GM21360 (cell line): ENCODE measurements around the gene MAP7.
A peak's percentile ranks its signal among the peaks of the same experiment; 100 is the strongest.
"Not testable (repeated sequence)": the region's sequence is repeated elsewhere in the genome, so short reads cannot be mapped to it uniquely, and the experiment has no call there.

Experiments used
- ATAC-seq: cut with Tn5 transposase; IDR thresholded peaks from one replicate; pipeline ENCODE4 v1.9.1; 2021; ENCODE audit warnings: mild to moderate bottlenecking, moderate library complexity; ENCODE audit not compliant: unreplicated experiment

The MAP7 gene

DNA sequence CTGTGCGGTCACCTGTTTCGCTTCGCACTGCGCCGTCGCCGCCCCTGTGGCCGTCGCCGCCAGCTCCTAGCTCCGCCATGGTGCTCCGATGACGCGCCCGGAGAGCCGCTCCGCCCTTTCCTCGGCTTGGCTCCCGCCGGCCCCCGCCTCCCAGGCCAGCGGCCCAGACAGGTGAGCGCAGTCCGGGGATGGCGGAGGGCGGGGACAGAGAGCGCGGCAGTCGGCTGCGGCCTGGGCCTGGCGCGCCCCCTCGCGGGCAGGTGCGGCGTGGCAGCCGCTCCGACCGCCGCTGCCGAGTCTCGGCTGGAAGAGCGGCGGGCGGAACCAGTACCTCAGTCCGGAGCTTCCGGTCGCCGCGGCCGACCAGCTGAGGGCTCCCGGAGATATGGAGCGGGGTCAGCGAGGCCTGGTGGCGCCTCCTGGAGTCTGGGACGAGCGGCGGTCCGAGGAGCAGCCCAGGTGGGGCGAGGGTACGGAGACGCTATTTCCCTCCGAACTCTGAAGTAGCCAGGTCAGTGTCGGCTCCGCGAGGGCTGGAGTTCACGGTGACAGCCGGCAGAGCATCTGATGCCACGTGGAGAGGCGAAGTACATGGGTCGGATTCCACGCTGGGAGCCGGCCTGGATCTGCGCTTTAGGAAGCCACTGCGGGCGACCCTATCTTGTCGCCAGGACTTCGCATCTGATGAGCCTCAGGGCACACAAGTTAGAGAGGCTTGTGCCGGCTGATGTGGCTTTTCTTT lies at the start of gene MAP7:
Gene MAP7 (minus strand): TSS at position 93 of the 742 bp plus-strand sequence. CDS start 14 bp downstream, at position 79.
- peak; percentile 70 for ATAC-seq

DNA sequence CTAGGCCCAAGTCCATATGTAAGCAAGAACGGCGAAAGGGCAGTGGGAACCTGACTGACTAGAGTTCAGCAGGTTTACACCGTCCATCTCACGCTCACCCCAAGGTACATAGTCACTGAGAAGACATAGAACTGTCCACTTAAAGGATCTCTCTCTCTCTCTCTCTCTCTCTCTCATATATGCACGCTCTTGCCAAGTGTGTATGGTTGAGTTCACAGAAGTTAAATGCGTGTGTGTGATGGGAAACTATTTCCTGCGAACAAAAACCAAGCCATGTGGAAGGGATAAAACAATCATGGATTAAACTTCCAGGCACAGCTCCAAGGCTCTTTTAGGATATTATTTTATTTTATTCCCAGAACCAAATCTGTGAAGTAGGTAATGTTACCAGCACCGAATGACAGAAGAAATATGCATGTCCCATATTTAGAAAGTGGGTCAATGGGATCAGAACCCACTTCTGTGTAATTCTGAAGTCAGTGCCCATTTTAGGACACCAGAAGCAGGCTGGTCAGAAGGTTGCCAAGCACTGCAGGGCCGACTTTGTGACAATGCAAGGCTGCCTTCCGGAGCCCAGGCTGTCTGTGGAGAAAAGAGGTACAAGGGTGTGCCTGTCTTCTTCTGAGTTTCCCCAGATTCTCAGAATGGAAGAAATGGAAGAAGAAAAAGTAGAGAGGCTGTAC lies 49.2 kb upstream of the MAP7 start:
- ATAC-seq, result no peak

DNA sequence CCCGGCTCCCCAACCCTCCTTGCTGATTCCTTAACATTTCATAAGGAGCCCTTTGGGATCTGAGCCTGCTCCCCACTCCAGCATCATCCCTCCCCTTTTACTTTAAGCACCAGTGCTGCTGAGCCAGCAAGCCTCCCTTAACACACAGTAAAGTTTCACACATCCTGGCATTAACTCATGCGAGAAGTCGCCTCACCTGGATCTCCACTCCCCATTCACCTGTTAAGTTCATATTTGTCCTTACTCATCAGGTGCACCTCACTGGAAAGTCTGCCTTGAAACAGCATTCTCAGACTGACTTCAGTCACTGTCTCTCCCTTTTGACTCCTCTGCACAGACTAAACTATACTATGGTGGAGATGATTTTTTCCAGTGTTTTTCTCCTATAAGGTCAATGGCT lies 47.8 kb upstream of the MAP7 start:
- no peak for ATAC-seq

DNA sequence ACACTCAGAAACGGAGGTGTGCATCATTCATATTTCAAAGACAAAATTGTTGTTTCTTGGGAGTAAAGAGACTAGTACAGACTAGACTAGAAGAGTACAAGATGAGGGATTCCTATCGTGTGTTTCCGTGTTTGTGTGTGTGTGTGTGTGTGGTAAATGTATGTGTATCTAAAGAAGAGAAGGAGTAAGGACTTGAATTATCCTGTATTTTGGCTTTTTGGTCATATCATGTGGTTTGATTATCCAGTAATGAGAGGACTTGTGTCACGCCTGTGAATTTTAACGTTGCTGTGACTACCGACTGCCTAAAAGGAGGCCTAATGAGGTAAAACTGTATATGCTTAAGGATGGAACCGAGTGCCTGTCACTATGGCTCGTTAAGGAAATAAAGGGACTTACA lies 44.4 kb upstream of the MAP7 start:
- ATAC-seq, result no peak

DNA sequence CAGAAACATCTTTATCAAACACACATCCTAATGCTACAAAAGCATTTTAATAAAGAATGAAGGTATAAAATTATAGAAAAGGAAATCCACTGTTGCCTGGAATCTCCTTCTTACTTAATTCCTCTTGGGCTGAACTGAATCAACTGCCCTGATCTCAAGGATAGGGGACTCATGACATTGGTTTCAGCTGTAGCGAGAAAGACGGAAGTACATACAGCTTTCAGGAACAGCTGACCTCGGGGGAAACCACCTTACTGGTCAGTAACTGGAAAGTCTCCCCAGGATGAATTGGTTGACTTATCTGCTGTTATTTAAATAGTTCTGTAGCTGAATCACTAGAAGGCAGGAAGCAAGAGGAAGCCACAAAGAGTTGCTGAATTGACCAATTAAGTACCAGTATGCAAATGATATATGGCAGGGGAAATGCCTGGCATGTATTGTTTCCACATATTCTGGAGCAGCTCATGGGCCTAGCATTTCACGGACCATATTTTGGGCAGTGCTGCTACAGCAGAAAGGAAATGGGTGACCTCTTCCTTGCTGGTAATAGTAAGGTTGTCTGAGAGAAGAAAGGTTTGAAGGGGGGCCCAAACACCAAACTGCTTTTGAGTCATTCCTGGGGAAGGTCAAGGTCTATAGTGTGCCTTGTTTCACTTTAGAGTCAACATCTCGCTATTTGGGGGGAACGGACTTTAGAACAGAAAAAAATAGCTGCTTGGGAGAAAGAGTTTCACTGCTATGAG lies 43.7 kb upstream of the MAP7 start:
- peak; percentile 91 for ATAC-seq

DNA sequence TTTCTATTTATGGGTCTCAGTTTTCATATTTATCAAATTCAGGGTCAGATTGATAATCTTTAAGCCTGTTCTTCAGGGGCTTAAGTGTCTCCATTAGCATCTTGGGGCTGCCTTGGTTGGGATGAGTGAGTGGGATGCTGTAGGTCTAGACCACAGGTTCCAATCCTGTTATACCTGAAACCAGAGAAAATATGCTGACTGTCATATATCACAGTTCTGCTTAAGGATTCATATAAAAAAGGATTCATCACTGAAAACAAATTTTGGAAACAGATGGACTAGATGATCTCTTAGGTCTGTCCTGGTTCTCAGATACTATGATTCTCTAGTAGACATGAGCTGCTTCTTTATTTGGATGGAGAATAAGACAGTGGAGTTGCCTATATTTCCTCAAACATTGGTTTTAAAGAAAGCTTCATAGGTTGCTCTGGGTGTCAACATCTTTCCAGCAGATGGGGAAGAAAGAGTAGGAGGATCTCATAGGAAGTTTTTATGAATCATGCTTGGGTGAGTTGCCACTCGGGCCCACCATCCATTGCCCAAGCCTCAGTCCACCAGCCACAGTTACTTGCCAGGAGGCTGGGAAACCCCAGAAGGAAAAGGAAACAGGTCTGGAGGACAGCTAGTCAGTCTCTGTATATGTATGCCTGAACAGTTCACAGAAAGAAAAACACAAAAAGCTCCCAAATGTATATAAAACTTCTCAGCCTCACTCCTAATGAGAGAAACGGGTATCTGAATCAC lies 42.9 kb upstream of the MAP7 start:
- no peak for ATAC-seq

DNA sequence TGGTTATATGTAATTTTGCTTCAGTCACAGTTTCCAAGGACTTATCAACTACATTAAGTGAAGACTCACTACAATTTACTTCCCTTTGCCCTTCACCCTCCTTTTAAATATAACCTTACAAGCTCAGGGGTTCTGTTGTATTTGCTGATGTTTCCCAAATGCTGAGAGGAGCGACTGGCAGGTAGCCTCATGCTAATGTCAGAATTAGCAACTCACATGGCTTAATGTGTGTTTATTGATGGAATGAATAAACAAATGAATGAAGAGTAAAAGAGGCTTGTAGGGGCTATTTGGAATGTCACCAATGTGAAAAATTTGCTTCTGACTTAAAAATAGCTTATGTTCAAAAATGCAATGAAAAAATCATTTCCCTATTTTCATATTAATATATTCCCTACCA lies 41.4 kb upstream of the MAP7 start:
- no peak for ATAC-seq

DNA sequence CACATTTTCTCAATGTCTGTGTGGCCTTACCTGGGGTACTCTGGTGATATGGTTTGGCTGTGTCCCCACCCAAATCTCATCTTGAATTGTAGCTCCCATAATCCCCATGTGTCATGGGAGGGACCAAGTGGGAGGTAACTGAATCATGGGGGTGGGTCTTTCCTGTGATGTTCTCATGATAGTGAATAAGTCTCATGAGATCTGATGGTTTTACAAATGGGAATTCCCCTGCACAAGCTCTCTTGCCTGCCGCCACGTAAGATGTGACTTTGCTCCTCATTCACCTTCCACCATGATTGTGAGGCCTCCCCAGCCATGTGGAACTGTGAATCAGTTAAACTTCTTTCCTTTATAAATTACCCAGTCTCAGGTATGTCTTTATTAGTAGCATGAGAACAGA lies 40.6 kb upstream of the MAP7 start:
- not testable (repeated sequence) for ATAC-seq

DNA sequence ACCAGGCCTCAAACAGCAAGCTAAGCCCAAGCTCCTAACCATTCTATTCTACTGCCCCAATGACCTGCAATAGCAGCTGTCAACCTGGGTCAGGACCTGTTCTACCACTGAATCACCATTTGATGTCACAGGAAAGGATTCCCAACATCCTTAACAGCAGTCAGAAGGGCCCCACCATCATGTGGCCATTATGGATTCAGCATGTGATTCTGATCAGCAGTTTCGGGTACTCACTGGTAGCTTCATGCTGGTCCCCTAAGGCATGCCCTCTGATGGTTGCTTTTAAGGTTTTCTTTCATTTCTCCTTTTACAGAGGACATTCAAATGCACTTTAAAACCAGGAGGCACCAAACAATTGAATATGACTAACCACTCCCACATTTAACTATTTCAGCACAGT lies 37.3 kb upstream of the MAP7 start:
- ATAC-seq, result no peak

DNA sequence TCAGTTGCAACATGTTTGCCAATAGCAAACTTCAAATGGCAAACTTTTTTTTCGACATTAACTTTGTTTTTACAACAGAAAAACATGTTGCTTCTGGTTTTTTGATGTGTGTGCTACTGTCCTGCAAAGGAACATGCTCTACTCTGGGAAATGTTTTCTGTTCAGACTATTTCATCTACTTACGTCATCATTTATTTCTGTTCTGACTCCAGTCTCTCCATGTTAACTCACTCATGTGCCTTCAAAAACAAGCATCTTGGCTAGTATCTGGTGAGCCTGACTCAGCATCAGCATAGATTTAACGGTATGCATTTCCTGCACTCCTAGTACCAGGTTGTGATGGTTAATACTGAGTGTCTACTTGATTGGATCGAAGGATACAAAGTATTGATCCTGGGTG lies 36.1 kb upstream of the MAP7 start:
- ATAC-seq, result no peak

DNA sequence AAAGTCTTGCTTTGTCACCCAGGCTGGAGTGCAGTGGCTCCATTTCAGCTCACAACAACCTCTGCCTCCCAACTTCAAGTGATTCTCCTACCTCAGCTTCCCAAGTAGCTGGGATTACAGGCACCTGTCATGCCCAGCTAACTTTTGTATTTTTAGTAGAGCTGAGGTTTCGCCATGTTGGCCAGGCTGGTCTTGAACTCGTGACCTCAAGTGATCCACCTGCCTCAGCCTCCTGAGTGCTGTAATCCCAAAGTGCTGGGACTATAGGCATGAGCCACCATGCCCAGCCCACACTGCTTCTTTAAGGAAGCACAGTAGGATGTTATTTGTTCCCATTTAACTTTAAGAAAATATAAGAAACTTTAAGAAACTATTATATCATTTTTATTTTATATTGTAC lies 35.3 kb upstream of the MAP7 start:
- ATAC-seq, result not testable (repeated sequence)

DNA sequence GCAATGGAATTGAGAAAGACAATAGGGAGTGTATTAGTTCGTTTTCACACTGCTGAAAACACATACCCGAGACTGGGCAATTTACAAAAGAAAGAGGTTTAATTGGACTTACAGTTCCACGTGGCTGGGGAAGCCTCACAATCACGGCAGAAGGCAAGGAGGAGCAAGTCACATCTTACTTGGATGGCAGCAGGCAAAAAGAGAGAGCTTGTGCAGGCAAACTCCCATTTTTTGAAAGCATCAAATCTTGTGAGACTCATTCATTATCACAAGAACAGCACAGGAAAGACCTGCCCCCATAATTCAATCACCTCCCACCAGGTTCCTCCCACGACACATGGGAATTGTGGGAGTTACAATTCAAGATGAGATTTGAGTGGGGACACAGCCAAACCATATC lies 34.1 kb upstream of the MAP7 start:
- ATAC-seq, result not testable (repeated sequence)

DNA sequence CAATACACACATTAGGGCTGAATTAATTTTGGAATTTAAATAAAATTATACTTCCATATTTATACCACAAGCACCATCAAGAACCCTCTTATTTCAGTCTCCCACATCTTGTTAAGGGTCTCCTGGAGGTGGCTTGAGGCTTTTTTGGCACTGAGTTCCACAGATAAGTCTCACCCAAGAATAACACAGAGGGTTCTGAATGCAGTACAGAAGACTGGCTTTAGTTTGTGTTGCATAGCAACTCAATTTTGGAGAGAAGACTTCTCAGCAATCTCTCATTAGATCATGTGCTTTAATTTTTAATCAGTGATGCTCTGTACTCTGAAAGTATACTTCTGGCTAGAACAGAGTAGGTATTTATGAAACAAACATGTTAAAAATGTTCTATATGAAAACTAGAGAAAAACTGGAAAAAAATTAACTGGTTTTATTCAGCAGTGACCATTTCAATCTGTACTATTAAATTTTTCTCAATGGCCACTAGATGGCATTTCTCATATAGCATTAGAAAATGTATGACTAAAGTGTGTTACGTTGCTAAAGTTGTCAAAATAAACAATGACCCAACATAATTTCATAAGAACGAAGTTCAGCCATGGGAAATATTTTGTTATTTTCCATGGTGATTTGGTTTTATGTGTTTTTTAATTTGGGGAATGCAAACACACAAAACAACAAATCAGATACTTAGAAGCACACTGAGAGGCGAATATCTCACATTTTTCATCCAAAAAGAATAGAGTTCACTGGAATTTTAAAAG lies 32.7 kb upstream of the MAP7 start:
- ATAC-seq, result no peak

DNA sequence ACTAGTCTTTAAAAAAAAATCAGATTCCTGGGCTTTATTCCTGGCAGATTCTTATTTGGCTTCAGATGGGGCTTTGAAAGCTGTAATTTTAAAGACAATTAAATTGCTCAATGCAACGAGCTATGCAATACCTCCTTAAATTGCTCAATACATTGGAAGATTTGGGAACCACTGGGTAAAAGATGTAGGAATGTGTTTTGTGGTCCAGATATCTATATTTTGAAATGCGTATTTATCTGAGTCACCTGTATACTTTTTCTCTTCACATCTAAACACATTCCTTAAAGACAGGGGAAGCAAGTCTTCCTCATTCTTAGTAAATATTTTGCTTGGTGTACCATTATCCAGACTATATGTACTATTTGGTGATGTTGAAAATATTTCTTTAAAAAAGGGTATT lies 29.6 kb upstream of the MAP7 start:
- ATAC-seq, result no peak

DNA sequence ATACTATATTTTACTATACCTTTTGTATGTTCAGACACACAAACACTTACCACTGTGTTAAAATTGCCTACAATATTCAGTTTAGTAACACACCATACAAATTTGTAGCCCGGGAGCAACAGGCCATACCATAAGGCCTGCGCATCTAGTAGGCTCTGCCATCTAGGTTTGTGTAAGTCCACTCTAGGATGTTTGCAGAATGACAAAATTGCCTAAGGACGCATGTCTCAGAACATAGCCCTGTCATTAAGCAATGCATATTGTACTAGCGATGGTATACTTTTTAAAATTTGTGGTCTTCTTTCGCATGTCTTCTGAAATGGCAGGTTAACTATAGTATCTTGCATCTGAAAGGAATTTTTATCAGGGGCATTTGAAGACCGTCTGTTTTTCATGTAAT lies 26.6 kb upstream of the MAP7 start:
- no peak for ATAC-seq

DNA sequence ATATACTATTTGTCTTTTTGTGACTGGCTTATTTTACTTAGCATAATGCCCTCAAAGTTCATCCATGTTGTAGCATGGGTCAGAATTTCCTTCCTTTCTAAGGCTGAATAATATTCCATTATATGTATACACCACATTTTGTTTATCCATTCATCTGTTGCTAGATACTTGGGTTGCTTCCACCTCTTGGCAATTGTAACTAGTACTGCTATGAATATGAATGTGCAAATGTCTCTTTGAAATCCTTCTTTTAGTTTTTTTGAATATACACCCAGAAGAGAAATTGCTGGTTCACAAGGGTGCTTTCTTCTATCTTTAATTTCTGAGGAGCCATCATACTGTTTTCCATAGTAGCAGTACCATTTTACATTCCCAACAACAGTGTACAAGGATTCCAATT lies 21.3 kb upstream of the MAP7 start:
- ATAC-seq, result no peak

DNA sequence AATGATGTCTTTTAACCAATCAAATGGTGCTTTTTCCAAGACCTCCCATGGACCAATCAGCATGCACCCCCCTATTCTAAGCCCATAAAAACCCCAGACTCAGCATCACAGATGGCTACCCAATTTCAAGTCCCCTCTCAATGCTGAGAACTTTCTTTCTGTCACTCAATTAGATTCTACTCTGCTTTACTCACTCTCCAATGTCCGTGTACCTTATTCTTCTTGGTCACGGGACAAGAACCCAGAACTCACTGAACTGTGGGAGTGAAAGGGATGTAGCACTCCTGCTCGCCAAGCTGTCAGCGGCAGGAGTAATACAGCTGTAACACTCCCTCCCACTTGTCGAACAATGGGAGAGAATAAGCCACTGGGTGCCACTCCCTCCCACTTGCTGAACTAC lies 20.8 kb upstream of the MAP7 start:
- ATAC-seq, result no peak

DNA sequence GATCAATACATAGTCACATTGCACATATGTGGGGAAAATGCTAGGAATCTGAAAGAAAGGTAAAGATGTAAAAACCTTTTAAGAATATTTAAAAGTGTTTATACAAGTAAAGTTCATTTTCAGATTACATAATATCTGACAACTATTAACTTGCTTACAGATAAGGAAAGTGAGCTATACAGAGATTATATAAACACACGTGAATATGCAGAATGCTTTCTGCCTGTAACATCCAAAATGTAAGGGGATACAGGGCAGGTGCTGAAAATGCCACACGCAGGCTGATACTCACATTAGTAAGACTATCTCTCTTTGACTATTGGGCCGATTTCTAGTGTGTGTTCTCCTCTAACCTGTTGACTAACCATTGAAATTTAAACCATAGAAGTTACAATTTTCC lies 17.9 kb upstream of the MAP7 start:
- ATAC-seq, result no peak

DNA sequence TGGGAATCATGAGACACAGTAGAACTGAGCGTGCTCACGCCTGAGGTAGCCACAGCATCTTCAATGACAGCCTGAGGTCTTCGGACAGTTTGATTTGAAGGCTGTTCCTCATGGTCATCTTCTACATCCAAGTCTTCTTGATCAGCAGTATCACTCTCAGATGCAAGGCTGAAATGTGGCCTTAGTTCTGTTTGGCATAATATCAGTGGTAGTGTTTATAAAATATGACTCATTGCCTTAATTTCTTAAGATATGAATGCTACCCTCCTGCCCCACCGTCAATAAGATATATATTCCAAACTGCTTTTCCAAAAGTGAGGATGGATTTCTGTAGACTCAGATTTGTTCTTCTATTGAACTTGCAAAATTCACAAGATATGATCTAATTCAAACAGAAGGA lies 17.5 kb upstream of the MAP7 start:
- ATAC-seq, result no peak

DNA sequence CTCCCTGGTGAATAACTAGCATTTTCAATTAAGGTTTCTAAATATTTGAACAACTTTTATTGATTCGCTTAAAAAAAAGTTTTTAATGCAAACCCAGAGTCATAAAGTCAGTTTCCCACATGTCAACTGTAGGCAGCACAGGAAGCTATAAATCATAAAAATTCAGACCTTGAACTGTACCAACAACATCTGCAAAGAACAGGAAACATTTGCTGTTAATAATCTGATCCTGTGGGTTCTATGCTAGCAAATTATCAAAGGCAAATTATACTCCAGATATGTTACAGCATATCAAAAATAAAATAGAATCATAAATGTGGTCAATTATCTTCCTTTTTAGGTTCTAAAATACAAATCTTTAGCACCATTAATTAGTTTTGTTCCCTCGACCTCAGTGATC lies 16.6 kb upstream of the MAP7 start:
- ATAC-seq, result no peak
